Measurements from ENCODE around the gene PEAK1. TPM values are rescaled to one million over a fixed set of nuclear protein-coding genes. Genes with fewer than 3 reads are reported as not detected.

The PEAK1 gene
- total and polyA plus RNA-seq, 10 of the 15 experiments (the other 5 are each of a cell fraction or from before 2014, with no cell fraction given), result 0.62 to 24.2 (median 11.2) TPM

DNA sequence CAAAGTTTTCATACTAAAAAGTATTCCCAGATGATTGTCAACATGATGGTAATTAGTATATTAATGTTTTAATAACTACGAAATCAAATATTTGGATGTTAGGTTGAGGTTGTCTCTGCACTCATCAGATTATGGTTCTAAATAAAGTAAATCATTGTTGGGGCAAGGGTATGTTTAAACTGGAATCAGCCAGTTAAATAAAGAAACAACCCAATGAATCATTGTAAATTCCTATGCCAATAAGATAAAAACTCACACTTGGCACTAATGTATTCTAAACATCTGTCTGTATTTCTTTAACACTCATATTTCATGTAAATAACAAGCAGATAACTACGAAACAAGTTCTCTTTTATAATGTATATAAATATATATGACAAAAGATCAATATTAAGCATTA lies 92.7 kb downstream of the PEAK1 start:
- RAD21 ChIA-PET (ENCODE audit: unreplicated experiment), result interaction anchor here (1.5 kb wide), 1 partner anchor 42 kb away, joined by 3 read pairs; no protein-coding TSS in a partner anchor

DNA sequence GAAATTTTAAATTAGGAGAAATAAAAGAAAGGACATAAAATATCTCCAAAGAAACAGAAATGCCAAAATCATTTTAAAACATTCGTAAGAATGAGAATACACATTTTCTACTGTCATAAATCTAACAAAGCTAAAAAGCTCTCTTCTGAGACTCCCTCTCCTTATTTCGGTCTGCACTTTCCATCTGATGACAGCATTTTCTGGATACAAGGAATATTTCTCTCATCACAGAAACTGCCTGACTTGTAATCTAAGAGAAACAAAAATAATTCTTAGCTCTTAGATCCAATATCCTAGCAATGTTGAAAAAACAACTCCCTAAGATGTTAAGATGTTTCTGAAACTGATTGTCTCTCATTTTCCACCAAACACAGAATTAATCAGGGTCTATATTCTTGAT lies 93.5 kb downstream of the PEAK1 start:
- no peaks in the 10 kb centered on the region for H3K36me3 ChIP-seq (ENCODE audit: control insufficient read depth in 2 of 2, insufficient read depth in 2 of 2, low read length in 1 of 2)
- CTCF ChIA-PET, result interaction anchor here (0.9 to 1.6 kb wide), 3 partner anchors 10 to 29 kb away, joined by 3 read pairs; no protein-coding TSS in a partner anchor
- DNase-seq (ENCODE audit: low read depth, low spot score) (no peak), FAIRE-seq (no peak), ATAC-seq (no peak)
- no peaks in the 10 kb centered on the region for H3K4me1 ChIP-seq (ENCODE audit: control insufficient read depth, insufficient read depth, low read length)
- H3K9ac ChIP-seq (ENCODE audit: control insufficient read depth, insufficient read depth, low read length), result no peak overlapping the region
- no peaks in the 10 kb centered on the region for H3K9me3 ChIP-seq (replicated peaks; ENCODE audit: control insufficient read depth, insufficient read depth, low read length)
- RAD21 ChIA-PET (ENCODE audit: unreplicated experiment), result interaction anchor here (1.5 kb wide), 1 partner anchor 41 kb away, joined by 3 read pairs; no protein-coding TSS in a partner anchor
- BruUV-seq (replicated peaks), result no TSS peak
- SMC1A ChIA-PET (ENCODE audit: uncharacterized antibody, unreplicated experiment), result interaction anchor here (1.1 to 3.2 kb wide), 2 partner anchors 10 to 17 kb away, joined by 4 to 13 read pairs; no protein-coding TSS in a partner anchor
- intact Hi-C loops (cut with micrococcal nuclease; ENCODE audit: unreplicated experiment) (no loop called here), in situ Hi-C loops (cut with MboI) (no loop called here)
- H3K27ac ChIP-seq (ENCODE audit: control insufficient read depth, insufficient read depth), result no peak overlapping the region
- H3K79me2 ChIP-seq (ENCODE audit: control insufficient read depth, insufficient read depth, low read length), result no peaks in the 10 kb centered on the region
- H3K27me3 ChIP-seq (replicated peaks in 1 of 2; ENCODE audit: control insufficient read depth in 2 of 2, insufficient read depth in 2 of 2, low read length in 1 of 2), result no peaks in the 10 kb centered on the region
- no peak overlapping the region for H3K4me2 ChIP-seq (ENCODE audit: control insufficient read depth, insufficient read depth)
- 98% methylated on average over 2 of the region's 2 CpGs for WGBS (ENCODE audit: insufficient coverage, insufficient replicate concordance, low lambda C conversion rate, missing lambda C conversion rate)
- H3K4me3 ChIP-seq, result no peak overlapping the region
- no peaks in the 10 kb centered on the region for H4K20me1 ChIP-seq (ENCODE audit: control insufficient read depth, insufficient read depth)
- H2AFZ ChIP-seq (ENCODE audit: control insufficient read depth, low read depth, low read length), result no peak overlapping the region
- POLR2A ChIA-PET, result no interaction called here
- TF ChIP-seq BCL11A (IDR thresholded peaks at IDR 0.05; ENCODE audit: low read depth, low read length), result no peak
- TF ChIP-seq PAX8 (IDR thresholded peaks at IDR 0.05), result no peak
- TF ChIP-seq GATAD2B (conservative IDR thresholded peaks at IDR 0.05; ENCODE audit: low read depth), result no peak
- TF ChIP-seq SRF (IDR thresholded peaks at IDR 0.05; ENCODE audit: low read depth in 2 of 2, low read length in 2 of 2), result no peak
- TF ChIP-seq FOXK2 (IDR thresholded peaks at IDR 0.05), result no peak
- TF ChIP-seq NR2F1 (conservative IDR thresholded peaks at IDR 0.05), result no peak
- TF ChIP-seq SREBF1 (IDR thresholded peaks at IDR 0.05; ENCODE audit: low read length), result no peak
- TF ChIP-seq, protein P1, sequence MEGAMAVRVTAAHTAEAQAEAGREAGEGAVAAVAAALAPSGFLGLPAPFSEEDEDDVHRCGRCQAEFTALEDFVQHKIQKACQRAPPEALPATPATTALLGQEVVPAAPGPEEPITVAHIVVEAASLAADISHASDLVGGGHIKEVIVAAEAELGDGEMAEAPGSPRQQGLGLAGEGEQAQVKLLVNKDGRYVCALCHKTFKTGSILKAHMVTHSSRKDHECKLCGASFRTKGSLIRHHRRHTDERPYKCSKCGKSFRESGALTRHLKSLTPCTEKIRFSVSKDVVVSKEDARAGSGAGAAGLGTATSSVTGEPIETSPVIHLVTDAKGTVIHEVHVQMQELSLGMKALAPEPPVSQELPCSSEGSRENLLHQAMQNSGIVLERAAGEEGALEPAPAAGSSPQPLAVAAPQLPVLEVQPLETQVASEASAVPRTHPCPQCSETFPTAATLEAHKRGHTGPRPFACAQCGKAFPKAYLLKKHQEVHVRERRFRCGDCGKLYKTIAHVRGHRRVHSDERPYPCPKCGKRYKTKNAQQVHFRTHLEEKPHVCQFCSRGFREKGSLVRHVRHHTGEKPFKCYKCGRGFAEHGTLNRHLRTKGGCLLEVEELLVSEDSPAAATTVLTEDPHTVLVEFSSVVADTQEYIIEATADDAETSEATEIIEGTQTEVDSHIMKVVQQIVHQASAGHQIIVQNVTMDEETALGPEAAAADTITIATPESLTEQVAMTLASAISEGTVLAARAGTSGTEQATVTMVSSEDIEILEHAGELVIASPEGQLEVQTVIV (IDR thresholded peaks at IDR 0.05; ENCODE audit: borderline replicate concordance, partially characterized antibody), result no peak
- TF ChIP-seq MLLT1 (IDR thresholded peaks at IDR 0.05), result no peak
- no peak for TF ChIP-seq FOS (IDR thresholded peaks at IDR 0.05; ENCODE audit: borderline replicate concordance, extremely low read depth, insufficient read length)

More for the DNA sequence above, 92.7 kb downstream of the PEAK1 start:
- SMC1A ChIA-PET (ENCODE audit: uncharacterized antibody, unreplicated experiment), result interaction anchor here (1.1 to 3.2 kb wide), 3 partner anchors 11 to 37 kb away, joined by 4 to 13 read pairs (median 4); no protein-coding TSS in a partner anchor
- no peak overlapping the region for H3K4me2 ChIP-seq (ENCODE audit: control insufficient read depth, insufficient read depth)
- no TSS peak for BruUV-seq (replicated peaks)
- H3K4me1 ChIP-seq (ENCODE audit: control insufficient read depth, insufficient read depth, low read length), result no peaks in the 10 kb centered on the region
- H2AFZ ChIP-seq (ENCODE audit: control insufficient read depth, low read depth, low read length), result no peak overlapping the region
- no peaks in the 10 kb centered on the region for H3K36me3 ChIP-seq (ENCODE audit: control insufficient read depth in 2 of 2, insufficient read depth in 2 of 2, low read length in 1 of 2)
- no peak for ATAC-seq
- no peak overlapping the region for H3K9ac ChIP-seq (ENCODE audit: control insufficient read depth, insufficient read depth, low read length)
- no peaks in the 10 kb centered on the region for H3K79me2 ChIP-seq (ENCODE audit: control insufficient read depth, insufficient read depth, low read length)
- POLR2A ChIA-PET, result no interaction called here
- intact Hi-C loops (cut with micrococcal nuclease; ENCODE audit: unreplicated experiment) (no loop called here), in situ Hi-C loops (cut with MboI) (no loop called here)
- no peaks in the 10 kb centered on the region for H3K27me3 ChIP-seq (replicated peaks in 1 of 2; ENCODE audit: control insufficient read depth in 2 of 2, insufficient read depth in 2 of 2, low read length in 1 of 2)
- WGBS (ENCODE audit: insufficient coverage, insufficient replicate concordance, low lambda C conversion rate, missing lambda C conversion rate), result 89% methylated on average over 2 of the region's 2 CpGs
- TF ChIP-seq ZNF217 (IDR thresholded peaks at IDR 0.05) (no peak), RB1 (IDR thresholded peaks at IDR 0.05; ENCODE audit: borderline replicate concordance) (no peak), IRF4 (IDR thresholded peaks at IDR 0.05; ENCODE audit: low read depth, low read length) (no peak), ETV6 (conservative IDR thresholded peaks at IDR 0.05 in 1 of 2, IDR thresholded peaks at IDR 0.05 in 1 of 2; ENCODE audit: borderline replicate concordance in 1 of 2, low read depth in 1 of 2) (no peak), CREM (IDR thresholded peaks at IDR 0.05; ENCODE audit: low read depth) (no peak)
- no peak overlapping the region for H3K27ac ChIP-seq (ENCODE audit: control insufficient read depth, insufficient read depth)
- no peak for FAIRE-seq
- H4K20me1 ChIP-seq (ENCODE audit: control insufficient read depth, insufficient read depth), result no peaks in the 10 kb centered on the region
- H3K4me3 ChIP-seq, result no peak overlapping the region
- no peak for DNase-seq (ENCODE audit: low read depth, low spot score)
- no peaks in the 10 kb centered on the region for H3K9me3 ChIP-seq (replicated peaks; ENCODE audit: control insufficient read depth, insufficient read depth, low read length)
- CTCF ChIA-PET, result interaction anchor here (1.7 kb wide), 1 partner anchor 140 kb away, joined by 4 read pairs; no protein-coding TSS in a partner anchor

Data from GM12878 (cell line).